NCI-H1105 (cell line): ENCODE results near the gene TUBGCP2.

Experiments
- DNase-seq: peaks from one replicate; lab custom pipeline; 2025; lab: John Stamatoyannopoulos, UW

TUBGCP2 gene

DNA sequence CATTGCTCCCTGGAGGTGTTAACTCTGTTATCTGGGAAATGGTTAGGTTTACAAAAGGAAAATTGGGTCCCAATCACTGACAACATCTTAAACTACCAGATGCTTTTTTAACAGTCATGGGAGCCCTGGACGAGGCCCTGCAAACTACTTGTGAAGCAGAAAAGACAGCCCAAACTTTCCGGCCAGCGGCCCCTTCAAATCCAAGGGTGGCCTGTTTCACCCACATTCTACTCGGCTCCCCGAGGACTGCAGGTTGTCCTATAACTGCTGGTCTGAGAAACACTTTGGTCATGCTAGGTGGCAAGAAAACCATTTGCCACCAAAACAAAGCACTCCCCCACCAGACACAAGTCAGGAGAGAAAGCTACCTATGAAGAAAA is 2.6 kb downstream of the TUBGCP2 start:
- DNase-seq: no peak

DNA sequence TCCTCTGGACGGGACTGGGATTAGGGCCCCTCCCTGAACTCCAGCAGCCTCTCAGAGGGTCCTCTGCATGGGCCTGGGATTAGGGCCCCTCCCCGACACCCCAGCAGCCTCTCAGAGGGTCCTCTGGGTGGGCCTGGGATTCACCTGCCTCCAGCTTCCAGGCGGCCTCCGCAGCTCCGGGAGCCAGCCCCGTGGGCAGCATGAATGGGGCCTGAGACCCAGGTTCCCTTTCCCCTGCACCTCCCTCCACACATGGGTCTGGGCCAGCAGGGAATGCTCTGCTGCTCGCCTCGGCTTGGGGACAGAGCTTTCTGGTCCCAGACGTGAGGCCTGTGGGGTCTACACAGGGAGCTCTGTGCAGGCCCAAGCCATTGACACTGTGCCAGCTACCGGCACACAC is 5.5 kb downstream of the TUBGCP2 start:
- DNase-seq: no peak

DNA sequence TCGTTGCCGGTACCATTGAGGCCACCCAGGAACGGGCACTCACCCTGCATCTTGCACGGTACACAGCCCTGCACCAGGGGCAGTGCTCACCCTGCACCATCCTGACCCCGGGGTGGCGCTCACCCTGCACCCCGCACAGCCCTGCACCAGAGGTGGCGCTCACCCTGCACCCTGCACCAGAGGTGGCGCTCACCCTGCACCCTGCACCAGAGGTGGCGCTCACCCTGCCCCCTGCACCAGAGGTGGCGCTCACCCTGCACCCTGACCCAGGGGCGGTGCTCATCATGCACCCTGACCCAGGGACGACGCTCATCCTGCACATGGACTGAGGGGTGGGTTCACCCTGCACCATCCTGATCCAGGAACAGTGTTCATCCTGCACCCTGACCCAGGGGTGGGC is 6.4 kb downstream of the TUBGCP2 start:
- no peak for DNase-seq

DNA sequence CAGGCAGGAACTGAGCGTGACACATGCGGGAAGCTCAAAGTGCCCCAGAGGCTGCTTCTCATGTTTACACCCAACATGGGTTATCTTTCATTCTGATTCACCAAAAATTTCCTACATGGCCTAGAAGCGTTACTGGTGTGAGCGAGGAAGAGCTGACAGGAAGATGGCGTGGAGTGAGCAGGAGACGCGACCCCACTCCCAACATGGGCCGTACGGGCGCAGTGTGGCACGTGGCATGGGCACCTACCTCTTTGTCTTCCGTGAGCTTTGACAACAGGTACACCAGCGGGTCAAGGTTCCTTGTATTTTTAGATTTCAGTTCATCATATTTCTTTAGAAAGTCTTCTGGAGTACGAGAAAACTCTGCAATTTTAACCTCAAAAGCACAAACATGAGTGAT is 8.9 kb downstream of the TUBGCP2 start:
- DNase-seq: no peak

DNA sequence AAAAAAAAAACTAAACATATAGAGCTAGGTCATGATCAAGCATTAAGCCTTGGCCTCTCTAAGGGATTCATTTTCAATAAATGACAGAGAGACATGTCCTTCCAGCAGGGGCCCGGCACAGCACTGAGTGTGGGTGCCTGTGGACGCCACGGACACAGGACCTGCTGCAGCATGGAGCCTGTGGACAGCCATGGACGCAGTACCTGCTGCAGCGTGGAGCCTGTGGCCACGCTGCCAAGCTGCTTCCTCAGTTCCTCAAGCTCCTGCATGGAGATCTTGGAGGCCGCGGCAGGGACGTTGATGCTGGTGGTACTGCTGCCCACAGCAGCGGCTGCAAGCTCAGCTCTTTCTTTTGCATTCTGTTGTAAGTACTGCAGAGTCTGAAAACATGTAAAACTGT is 9.4 kb downstream of the TUBGCP2 start:
- no peak for DNase-seq

DNA sequence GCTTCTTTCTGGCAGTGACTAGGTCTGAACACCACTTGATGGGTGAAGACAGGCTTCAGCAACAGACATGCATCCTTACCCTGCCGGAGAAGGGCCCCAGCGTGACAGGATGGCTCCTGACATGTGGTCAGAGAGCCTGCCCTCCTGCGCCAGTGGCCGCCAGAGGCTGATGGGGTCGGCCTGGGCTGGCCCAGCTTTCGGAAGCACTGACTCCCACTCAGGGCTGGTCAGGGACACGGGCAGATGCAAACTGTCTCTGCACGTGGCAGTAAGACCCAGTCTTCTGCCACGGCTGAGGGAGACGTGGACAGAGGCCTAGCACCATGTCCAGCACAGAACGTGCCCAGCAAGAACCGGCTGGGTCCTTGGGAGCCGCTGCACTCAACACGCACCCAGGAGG is 10.2 kb downstream of the TUBGCP2 start:
- no peak for DNase-seq

DNA sequence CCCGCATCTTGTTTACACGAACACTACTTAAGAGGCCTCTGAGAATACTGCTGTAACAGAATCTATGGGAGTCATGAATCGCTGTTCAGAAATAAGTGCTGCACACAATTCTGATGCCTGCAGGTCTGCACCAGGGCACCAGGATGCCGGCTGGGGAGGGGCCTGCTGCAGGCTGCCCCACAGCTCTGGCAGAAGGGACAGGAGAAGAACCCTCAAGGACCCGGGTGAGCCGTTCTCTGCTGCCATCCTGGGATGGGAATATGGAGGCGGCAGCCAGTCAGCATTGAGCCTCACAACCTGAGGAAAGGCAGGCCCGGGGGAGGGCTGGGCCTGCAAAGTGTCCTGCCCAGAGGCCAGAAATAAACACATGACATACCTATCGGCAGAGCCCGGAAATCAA is 11.2 kb downstream of the TUBGCP2 start:
- DNase-seq: no peak

DNA sequence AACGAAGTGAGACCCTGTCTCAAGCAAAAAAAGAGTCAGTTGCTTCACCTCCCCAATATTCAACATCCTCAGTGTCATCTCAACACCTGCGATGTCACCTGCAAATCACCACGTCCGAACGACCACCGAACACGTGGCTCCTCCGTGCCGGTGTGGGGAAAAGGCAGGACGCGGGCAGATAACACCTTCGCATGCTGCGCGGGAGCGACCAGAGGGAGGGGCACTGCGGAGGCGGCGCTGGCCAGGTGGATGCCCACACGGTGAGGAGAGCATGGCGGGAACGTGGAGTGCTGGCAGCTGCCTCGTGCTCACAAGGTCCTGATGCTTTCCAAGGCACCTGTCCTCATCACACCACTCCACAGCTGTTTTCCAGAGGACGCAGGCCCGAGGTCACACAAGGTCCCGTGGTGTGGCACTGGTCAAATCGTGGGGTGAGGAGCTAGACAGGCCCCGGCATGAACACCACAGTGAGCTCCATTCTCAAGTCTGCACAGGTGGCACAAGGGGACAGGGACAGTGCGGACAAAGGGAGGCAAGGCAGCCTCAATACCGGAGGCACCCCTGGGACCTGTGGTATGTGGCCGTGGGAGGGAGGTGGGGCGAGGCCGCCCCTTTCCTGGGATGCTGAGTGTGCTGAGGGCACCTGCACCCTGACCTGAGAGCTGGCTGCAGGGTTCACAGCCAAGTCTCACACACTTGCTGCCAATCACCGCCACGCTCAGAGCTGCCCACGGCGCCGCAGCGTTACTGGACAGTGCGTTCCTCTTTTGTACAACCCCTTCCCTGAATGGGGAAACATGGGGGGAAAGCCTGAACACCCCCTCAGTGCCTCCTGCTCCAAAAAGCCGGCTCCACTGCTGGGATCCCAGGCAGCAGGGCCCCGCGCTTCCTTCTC is 13.0 kb downstream of the TUBGCP2 start:
- no peak for DNase-seq

DNA sequence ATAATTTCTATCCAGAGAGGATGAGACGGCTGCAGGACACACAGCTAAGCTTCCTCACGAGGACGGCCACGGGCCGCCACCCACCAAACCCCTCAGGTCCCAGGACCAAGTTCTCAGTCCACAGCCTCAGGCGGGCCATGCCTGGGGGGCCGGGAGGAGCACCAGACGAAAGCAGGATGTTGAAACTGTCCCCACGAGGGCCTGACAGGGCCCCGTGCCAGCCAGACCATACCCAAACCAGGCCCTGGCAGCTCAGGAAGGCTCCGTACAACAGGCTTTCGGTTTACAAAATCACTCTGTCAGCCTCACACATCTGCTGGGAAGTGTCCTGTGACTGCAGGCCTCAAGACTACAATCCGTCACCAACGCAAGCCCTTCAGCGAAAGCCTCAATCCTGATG is 14.5 kb downstream of the TUBGCP2 start:
- DNase-seq: no peak

DNA sequence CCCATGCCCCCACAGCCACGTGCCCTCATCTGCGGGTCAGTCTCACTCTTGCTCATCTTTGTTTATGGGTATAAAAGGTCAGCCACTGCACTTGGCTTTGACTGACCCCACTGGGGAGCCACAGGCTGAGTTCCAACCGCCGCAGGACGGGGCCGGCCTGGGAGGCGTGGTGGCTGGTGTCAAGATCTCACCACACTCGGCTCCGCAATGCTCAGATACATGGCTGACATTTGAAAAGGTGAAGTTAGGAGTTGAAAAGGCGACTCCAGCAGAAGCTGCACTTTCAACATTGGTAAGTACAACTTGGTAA is 14.9 kb downstream of the TUBGCP2 start:
- DNase-seq: no peak

DNA sequence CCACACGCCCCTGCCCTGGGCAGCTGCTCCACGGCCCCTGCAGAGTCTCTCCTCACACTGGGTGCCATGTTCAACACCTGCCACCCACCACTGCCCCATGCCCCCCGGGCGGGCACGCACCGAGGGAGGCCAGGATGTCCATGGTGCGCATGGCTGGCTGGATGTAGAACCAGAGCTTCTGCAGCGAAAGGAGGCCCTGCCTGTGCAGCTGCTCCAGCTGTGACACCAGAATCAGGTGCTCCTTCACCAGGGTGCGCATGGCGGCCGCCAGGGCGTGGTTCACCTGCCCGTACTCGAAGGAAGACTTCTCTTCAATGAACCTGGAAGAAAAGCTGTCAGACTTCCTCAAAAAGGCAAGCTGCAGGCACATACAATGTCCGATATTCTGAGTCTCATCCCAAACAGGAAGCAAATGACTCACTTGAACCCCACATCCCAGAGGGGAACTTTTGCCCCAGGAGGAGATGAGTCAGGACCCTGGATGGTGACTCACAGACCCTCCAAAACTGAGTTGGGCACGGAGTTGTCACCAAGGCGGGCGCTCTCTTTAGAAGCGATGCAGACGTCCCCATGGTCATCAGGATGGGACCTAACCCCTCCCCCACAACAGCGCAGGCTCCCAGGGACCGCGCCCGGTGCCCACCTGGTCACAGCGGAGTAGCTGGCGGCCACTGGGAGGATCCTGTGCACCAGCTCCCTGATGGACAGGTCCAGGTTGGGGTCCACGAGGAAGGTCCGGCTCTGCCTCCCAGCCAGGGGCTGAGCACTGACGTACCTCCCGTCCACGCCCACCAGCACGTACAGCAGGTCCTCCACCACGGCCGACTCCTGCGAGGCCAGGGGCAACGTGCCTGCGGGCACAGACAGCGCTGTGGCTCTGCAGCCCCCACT is 15.5 kb downstream of the TUBGCP2 start:
- DNase-seq: no peak

DNA sequence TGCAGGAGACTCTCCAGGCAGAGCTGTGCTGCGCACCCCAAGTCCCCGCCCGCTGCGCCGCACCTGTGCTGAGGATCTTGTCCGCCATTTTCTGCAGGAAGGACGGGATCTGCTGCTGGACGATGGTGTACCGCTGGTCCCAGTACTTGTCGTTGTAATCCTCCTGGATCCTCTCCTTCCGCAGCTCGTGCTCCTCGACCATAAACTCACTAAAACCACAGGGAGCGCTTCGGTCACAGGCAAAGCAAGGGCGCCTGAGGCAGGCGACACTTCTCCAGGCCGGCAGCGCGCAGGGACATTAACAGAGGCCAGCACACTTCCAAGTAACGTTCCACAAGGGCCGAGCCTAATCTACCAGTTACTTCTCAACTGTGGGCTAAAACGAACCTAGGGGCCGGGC is 18.9 kb downstream of the TUBGCP2 start:
- DNase-seq: no peak

DNA sequence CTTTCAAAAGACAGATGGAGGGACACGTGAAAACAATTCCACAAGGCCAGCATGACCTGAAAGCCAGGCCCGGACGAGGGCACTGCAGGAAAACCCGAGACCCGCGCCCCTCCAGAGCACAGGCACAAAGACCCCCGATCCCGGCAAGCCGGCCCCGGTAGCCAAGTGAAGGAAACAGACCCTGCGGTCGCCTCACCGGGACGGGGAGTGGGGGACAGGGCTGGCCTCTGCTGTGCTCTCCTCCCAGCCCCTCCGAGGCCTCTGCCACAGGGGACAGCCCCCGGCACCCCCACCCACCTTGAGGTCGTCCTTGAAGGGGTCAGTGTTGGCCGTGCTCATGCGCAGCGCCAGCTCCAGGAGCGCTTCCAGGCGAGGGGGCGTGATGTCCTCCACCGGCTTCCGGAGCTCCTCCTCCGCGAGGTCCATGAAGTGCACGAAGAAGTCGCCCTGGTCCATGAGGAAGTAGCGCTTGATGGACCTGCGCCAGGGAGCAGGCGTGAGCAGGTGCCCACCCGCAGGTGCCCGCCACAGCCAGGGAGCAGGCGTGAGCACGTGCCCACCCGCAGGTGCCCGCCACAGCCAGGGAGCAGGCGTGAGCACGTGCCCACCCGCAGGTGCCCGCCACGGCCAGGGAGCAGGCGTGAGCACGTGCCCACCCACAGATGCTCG is 20.7 kb downstream of the TUBGCP2 start:
- no peak for DNase-seq

DNA sequence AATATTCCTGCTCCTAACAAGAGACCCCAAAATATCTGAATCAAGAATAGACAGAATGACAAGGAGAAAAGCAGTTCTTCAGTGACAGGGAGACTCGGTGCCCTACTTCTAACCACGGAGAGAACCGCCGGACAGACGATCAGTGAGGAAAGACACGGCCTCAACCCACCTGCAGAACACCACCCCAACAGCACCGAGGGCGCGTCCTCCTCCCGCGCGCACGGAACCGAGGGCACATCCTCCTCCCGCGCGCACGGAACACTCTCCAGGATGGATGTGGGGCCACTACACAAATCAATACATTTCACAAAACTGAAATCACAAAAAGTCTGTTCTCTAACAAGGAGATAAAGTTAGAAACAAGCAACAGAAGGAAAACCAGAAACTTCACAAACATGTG is 22.3 kb downstream of the TUBGCP2 start:
- no peak for DNase-seq

DNA sequence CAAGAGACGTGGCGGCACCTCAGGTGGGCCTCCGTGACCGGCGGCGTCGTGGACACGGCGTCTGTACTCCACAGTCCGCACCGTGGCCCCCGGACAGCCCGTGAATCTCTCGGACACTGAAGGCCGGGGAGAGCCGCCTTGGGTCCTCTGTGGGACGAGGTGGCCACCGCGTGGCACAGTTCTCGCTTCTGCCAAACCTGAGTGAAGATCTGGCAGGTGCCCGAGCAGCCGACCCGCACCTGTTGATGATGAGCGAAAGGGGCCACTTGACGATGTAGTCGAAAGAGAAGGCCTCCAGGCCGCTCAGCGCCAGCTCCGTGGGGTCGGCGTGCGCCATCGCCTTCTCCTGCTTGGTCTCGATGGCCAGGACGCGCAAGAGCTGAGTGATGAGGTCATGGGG is 23.5 kb downstream of the TUBGCP2 start:
- no peak for DNase-seq

DNA sequence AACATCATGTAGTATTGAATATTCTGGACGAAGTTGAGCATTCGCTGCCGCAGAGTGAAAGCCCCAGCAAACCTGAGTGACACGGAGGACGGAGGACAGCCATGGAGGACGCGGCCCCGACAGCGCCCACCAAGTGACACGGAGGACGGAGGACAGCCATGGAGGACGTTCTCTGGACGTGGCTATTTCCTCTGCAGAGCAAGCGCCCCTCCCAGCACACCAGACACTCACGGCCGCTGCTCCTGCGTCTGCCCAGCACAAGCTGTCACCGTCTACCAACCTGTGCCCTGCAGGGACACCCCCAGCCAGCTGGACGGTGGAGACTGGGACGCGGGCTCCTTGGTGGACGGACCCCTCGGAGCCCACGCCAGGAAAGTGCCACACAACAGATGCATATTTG is 24.7 kb downstream of the TUBGCP2 start:
- no peak for DNase-seq

DNA sequence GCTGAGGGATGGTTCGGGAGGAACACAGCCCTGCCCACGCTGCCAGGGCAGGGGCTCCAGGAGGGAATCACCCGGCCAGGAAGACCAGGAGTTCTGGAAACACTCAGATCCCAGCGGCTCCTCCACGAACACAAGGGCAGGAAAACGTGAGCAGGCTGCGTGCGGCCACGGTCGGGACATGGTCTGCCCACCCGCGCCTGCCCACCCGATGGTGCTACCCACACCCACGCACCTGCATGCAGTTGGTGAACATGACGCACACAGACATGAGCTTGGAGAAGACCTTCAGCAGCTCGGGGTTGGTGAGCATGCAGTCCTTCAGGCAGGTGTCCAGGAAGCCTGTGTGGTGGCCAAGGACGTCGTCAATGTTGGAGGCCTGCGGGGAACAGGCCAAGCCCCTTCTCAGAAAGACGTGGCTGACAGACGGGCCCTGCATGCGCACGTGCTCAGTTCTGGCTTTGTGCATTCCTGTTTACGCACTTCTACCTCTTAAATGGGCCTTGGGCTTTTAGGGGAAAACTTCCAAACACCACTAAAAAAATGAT is 25.8 kb downstream of the TUBGCP2 start:
- no peak for DNase-seq

DNA sequence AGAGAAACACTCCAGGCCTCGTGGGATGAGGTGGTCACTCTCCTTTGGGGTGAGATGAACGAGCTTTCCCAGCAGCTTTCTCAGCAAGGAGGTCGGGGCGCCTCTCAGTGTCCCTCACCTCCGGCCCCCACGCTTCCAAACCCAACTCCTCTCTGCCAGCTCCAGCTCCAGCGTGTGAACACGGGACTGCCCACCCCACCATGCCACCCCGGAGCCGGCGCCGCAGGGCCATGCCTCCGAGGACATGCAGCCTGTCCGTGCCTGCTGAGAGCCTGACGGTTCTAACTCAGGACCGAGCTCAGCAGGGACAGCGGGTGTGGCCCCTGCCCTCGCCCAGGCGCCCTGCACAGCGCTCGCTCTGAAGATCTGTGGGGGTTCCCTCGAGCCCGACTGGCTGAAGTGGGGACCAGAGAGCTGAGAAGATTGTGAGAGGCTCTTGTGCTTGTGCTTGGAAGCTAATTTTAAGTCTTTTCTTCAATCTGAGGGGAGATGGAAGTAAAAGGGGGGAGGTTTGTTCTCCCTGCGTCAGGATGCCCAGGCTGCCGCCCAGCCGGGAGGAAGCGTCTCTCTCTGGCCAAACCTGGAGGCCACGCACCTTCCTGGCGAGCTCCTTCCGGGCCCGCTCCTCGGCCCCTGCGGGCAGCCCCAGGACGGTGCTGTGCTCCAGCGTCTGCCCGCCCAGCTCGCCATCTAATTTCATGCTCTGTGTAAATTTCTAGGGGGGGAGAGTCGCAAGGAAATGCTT is 26.9 kb downstream of the TUBGCP2 start:
- DNase-seq: no peak

DNA sequence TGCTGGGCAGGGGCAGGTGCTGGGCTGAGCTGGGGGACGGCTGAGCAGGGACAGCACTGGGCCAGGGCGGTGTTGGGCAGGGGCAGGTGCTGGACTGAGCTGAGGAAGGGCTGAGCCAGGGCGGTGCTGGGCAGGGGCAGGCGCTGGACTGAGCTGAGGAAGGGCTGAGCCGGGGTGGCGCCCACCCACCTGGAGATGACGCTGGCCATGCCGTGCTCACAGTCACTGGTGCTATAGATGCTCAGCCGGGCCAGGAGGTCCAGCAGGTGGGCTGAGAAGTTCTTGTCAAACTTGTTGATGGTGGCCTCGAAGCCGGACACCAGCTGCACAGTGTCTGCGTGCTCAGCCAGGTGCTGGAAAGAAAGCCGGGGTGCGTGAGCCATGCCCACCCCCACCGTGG is 27.6 kb downstream of the TUBGCP2 start:
- DNase-seq: no peak

DNA sequence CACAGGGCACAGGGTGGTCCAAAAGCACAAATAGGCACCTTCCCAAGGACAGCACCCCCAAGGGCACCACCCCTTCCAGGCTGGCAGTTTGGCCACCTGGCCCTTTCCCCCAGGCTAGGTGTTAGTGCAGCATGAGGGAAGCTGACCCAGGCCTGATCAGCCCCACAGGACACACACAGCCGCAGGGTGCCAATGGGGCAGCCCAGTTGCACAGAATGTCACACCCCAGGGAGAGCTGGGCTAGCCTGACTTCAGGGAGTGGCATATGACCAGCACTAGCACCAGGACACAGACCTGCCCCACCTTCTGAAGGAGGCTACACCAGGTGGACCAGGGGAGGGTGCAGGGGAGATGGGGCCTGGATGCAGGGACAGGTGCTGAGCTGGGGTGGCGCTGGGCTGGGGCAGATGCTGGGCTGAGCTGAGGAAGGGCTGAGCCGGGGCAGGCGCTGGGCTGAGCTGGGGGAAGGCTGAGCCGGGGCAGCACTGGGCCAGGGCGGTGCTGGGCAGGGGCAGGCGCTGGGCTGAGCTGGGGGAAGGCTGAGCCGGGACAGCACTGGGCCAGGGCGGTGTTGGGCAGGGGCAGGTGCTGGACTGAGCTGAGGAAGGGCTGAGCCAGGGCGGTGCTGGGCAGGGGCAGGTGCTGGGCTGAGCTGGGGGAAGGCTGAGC is 28.1 kb downstream of the TUBGCP2 start:
- no peak for DNase-seq
